Type B pancreatic cell (in vitro differentiated cells): ENCODE data around the gene PDCD2. TPM values are rescaled to one million over a fixed set of nuclear protein-coding genes. Genes with fewer than 3 reads are reported as not detected.
"Not testable (repeated sequence)": the region's sequence is repeated elsewhere in the genome, so short reads cannot be mapped to it uniquely, and the experiment has no call there.

ENCODE experiments used
- DNase-seq: peaks from one replicate; pipeline ENCODE4 v3.0.0; 2021; ENCODE audit warnings: mixed read lengths; ENCODE audit not compliant: unreplicated experiment; ENCODE audit errors: extremely low spot score
- H3K27ac Mint-ChIP-seq: 2 replicates; pipeline ENCODE4 v1.8.0; 2021; ENCODE audit warnings: mild to moderate bottlenecking, mixed read lengths
- H3K27me3 Mint-ChIP-seq: 2 replicates; pipeline ENCODE4 v1.8.0; 2021; ENCODE audit warnings: mixed read lengths
- H3K36me3 Mint-ChIP-seq: 2 replicates; pipeline ENCODE4 v1.8.0; 2021; ENCODE audit warnings: mixed read lengths
- H3K4me1 Mint-ChIP-seq: one replicate; pipeline ENCODE4 v1.8.0; 2021; ENCODE audit warnings: mixed read lengths; ENCODE audit not compliant: unreplicated experiment
- H3K4me3 Mint-ChIP-seq: 2 replicates; pipeline ENCODE4 v1.8.0; 2021; ENCODE audit warnings: mild to moderate bottlenecking, mixed read lengths
- H3K9me3 Mint-ChIP-seq: 2 replicates; pipeline ENCODE4 v1.8.0; 2021; ENCODE audit warnings: mixed read lengths
- CTCF ChIP-seq: fragments of 200-600 bp; sonication (generic); conservative IDR thresholded peaks from 2 replicates; pipeline ENCODE4 v1.5.0; 2021; ENCODE audit warnings: antibody characterized with exemption, mild to moderate bottlenecking
- total RNA-seq: library from RNA; stranded (reverse); gene quantifications from 2 replicates; pipeline ENCODE4 v1.2.1, GENCODE V29; 2021; ENCODE audit warnings: low replicate concordance

The PDCD2 gene
- total RNA-seq, 1 donor from 2014 or later: 69.8 TPM

- H3K4me1 Mint-ChIP-seq: peaks cover 5% of the 10 kb centered on the region
- H3K27ac Mint-ChIP-seq: peak overlapping the region; percentile 60
- peaks cover 7% of the 10 kb centered on the region for H3K27me3 Mint-ChIP-seq
- H3K36me3 Mint-ChIP-seq: peaks cover 1% of the 10 kb centered on the region
- DNase-seq: peak; percentile 80
- peak; percentile 93 for TF ChIP-seq CTCF
- H3K9me3 Mint-ChIP-seq: no peaks in the 10 kb centered on the region
- H3K4me3 Mint-ChIP-seq: no peak overlapping the region
Observed at GRCh38 chr6:170529839-170530469, 54.5 kb downstream of the PDCD2 start.

- not testable (repeated sequence) for DNase-seq, H3K4me1 Mint-ChIP-seq, H3K9me3 Mint-ChIP-seq, H3K4me3 Mint-ChIP-seq, H3K27ac Mint-ChIP-seq, H3K27me3 Mint-ChIP-seq, H3K36me3 Mint-ChIP-seq
Observed at GRCh38 chr6:170527995-170528394, 56.4 kb downstream of the PDCD2 start.

- no peak for TF ChIP-seq CTCF
- Mint-ChIP-seq H3K36me3 (no peaks in the 10 kb centered on the region), H3K27ac (no peak overlapping the region), H3K4me3 (no peak overlapping the region), H3K27me3 (peaks cover 16% of the 10 kb centered on the region), H3K9me3 (no peaks in the 10 kb centered on the region), H3K4me1 (peaks cover 5% of the 10 kb centered on the region)
- no peak for DNase-seq
Observed at GRCh38 chr6:170525795-170526194, 58.6 kb downstream of the PDCD2 start.

Other genes starting within 250 kb of the PDCD2 start
- gene PSMB1, start 31.3 kb downstream of the PDCD2 start, total RNA-seq: 150 and 158 TPM in 2 replicates
- 18.2 and 20.8 TPM in 2 replicates for gene TBP, start 30.3 kb downstream of the PDCD2 start, total RNA-seq